IPS-NIHi11 (cell line): ENCODE results near the gene B3GNT7.
"Not testable (repeated sequence)": the region's sequence is repeated elsewhere in the genome, so short reads cannot be mapped to it uniquely, and the experiment has no call there.

Experiments used
- DNase-seq: peaks from one replicate; pipeline ENCODE4 v3.0.0; 2012; ENCODE audit warnings: mixed read lengths, low spot score

Gene B3GNT7

DNA sequence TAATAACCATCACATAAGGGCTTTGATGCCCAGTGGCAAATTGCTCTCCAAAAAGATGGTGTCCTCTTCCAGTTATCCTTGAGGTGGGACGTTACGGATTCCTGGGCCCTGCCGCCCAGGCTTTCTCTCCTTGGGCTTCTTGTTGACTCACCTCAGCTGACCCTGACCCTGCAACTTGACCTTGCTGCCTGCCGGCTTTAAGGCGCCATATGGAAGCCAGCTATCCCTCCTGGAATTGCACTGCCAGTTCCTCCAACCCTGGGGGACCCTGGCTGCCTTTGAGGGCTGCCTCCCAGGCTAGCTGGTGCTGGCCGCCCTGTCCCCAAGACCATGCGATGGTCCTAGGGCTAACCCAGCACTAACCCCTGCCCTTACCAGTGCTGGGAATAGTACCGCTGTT lies 28.3 kb upstream of the B3GNT7 start:
- DNase-seq = no peak

DNA sequence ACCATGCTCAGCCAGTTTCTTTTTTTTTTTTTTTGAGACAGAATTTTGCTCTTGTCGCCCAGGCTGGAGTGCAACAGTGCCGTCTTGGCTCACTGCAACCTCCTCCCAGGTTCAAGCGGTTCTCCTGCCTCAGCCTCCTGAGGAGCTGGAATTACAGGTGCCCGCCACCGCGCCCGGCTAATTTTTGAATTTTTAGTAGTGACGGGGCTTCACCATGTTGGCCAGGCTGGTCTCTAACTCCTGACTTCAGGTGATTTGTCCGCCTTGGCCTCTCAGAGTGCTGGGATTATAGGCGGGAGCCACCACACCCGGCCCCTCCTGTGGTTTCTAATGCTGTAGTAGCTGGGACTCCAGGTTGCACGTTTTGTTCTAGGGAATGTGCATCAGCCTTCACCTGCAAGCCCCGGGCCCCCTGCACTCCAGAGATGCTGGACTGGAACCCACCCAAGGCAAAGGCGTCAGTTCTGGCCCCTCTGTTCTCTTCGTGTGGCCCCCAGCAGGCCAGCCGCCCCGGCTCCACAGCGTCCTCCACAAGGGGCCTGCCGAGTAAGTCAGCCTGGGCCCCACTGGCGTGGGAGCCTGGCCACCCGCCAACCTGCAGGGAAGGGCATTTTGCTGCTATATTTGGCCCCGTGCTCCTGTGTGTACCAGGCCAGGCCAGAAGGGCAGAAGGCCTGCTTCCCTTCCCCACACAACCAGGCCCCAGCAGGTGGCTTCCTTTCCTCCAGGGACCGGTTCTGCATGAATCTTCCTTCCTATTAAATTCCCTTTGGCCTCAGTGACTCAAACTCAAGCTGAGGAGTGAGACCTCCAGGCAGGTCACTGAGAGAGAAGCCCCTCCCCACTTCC lies 25.7 kb upstream of the B3GNT7 start:
- peak; percentile 69 for DNase-seq

DNA sequence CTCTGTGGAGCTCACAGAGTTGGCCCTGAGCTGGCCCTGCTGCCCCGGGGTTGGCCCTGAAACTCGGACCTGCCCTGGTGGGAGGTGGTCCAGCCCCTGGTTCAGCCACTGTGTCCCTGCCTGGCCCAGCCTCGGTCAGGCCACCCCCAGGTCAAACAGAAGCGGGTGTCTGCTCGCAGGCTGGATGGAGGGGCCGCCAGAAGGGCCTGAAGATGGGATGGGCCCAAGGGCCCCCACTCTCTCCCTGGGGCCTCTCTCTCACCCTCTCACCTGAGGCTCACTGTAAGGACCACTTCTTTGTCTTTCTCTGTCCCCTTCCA lies 25.1 kb upstream of the B3GNT7 start:
- no peak for DNase-seq

DNA sequence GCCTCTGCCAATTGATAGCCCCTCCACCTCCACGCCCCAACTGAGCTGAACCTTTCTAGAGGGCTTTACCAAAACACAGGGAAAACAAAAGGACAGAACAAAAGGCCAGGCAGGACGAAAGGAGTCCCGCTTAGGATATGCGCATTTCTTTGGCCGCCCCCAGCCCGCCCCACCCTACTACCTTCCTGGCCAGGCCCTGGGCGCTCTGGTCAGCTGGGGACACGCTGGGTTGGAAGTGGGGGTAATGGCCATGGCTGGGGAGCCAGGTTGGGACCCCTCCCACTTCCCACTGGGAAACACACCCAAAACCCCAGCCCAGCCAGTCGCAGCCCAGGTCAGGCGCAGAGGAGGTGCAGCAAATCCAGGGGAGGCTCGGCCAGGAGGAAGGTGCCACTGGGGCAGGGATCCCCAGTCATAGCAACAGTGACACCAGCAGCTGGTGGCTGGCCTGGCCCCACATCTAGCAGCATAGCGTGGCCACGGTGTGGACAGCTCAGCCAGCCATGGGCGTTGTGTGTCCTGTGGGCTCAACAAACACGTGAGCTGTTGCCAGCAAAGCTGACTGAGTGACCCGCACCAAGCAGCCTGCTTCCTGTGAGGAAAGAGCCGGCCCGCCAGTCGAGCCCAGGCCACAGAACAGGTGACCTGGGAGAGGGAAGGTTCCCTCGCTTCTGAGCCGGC lies 24.6 kb upstream of the B3GNT7 start:
- peak; percentile 83 for DNase-seq

DNA sequence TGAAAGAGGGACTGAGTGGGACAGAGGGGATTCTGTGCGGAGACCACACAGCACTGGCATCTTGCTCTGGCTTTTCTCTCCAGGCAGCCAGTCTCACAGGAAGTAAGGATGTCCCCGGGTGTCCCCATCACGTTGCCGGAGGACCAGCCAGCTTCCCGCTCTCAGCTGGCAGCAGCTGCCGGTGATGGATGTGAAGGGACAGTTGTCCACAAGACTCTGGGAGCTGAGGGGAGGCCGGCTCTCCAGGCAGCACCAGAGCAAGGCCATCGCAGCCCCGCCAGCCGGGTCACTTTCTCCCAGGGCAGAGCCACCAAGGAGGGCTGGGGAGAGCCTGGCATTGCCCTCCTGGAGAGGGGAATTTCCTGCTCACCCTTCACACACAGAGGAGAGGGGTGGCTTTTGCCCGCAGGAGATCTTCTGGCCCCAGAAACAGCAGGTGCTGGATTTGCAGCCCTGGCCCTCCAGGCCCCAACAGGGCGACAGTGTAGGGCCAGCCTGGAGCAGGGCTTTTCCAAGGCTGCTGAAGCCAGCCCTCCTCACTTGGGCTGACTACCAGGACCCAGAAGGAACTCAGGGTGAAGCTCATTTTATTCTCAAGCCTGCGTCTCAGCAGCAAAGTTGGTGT lies 24.0 kb upstream of the B3GNT7 start:
- DNase-seq = no peak

DNA sequence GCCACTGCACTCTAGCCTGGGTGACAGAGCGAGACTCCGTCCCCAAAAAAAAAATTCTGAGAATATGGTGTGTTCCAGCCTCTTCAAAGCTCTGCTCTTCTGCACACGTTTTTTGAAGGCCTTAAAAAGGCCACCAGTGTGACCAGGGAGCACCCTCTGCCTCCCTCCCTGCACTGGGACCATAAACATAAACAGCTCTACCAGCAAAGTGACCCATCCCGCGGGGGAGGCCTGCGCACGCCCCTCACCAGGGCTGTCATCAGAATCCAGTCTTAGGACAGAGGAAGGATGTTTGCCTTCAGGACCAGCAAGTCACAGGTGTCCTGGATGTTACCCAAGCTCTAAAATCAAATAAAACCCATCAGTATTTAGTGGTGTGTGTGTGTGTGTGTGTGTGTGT lies 23.2 kb upstream of the B3GNT7 start:
- DNase-seq = no peak

DNA sequence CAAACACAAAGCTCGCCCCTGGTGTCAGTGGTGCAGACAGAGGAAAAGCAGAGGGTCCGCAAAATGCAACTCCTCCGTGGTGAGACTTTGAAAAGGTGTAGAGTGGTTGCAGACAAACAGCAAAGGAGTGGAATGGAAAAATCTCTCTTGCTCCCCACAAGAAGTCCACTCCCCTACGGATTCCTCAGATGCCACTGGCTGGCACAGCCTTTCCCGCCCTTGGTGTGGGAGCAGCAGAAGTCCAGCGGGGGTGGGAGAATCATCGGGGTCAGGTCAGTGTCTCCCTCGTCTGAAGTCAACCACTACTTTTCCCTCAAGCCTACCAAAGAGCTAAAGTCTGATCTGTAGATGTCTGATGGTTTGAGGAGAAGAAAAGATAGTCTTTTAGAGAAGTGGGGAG lies 22.3 kb upstream of the B3GNT7 start:
- no peak for DNase-seq

DNA sequence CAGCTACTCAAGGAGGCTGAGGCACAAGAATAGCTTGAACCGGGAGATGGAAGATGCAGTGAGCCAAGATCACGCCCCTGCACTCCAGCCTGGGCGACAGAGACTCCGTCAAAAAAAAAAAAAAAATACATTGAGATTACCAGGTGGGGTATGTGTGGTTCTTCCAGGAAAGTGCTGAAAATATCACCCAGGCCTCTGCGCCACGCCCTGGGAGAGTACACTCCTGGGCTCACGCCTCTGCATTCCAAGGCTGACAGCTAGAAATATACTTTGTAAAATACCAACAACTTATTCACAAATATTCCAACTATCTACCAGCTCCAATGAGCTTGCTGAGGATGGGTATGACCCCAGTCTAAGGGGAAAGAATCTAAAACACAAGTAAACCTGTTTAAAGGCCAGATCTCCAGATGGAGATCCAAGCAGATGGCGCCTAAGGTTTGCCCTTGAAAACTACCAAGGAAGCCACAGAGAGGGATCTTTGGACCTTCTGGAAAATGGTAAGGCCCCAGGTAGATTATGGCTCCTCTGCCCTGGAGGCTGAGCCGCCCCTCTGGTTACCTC lies 21.6 kb upstream of the B3GNT7 start:
- DNase-seq = no peak

DNA sequence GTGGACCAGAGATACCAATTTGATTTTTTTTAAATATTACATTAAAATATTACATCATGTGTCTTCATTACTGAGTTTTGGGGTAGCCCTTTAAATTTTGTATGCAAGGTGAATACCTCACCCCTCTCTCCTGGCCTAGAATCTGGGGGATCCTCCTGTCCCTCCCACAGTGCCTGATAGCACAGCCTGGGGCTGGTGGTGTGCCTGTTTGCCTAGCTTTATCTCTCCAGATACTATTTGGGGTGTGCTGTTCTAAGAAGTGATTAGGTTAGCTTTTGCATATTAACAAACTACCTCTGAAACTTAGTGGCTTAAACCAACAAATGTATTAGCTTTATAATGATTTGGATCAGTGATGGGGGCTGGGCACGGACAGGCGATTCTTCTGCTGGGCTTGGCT lies 20.7 kb upstream of the B3GNT7 start:
- no peak for DNase-seq

DNA sequence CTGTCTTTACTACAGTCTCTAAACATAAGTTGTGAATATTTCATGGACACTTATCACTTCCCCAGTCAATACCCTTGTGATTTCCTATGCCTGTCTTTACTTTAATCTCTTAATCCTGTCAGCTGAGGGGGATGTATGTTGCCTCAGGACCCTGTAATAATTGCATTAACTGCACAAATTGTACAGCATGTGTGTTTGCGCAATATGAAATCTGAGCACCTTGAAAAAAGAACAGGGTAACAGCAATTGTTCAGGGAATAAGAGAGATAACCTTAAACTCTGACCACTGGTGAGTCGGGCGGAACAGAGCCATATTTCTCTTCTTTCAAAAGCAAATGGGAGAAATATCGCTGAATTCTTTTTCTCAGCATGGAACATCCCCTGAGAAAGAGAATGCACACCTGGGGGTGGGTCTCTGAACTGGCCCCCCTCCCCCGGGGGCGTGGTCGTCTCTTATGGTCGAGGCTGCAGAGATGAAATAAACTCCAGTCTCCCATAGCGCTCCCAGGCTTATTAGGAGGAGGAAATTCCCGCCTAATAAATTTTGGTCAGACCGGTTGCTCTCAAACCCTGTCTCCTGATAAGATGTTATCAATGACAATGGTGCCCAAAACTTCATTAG lies 19.4 kb upstream of the B3GNT7 start:
- not testable (repeated sequence) for DNase-seq

DNA sequence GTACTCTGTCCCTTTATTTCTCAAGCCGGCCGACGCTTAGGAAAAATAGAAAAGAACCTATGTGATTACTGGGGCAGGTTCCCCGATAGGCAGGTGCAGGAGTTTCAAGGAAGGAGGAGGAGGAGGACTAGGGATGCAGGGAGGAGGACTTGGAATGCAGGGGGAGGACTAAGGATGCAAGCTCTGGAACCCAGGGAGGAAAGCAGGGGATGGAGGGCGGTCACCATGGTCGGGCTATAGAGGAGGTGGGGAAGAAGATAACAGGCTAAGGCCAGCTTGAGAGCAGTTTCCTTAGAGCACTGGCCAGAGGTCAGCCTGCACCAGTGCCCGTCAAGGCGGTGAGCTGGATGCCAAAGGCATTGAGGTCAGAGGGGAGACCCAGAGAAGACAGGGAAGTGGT lies 18.7 kb upstream of the B3GNT7 start:
- no peak for DNase-seq

DNA sequence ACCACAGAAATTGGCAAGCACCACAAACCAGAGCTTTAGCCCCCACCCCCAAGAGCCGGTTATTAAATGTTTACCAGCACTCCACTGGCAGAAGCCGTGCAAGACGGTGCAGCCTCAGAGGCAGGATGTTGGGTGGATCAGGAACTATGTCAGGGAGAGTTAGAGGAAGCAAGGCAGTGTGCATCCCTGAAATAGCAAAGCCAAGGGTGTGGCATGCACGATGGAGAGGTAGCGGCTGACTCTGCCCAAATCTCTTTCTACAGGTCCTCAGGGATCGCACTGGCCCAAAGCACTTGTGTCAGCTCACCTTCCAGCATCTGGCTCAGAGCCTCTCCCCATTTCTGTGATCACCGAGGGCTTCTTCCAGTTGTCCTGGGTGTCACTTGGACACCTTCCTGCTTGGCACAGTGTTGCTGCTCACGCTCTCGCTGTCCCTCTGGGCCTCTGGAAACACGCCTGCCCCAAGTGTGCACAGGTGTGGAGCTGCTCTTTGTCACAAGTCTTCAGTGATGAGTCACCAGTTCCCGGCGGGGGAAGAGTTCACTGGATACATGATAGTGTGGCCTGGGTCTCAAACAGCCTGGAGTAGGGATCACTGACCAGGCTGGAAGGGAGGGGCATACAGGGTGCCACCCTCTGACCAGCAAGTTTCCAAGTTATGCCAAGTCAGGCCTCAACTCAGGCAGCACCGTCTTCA lies 17.3 kb upstream of the B3GNT7 start:
- no peak for DNase-seq

DNA sequence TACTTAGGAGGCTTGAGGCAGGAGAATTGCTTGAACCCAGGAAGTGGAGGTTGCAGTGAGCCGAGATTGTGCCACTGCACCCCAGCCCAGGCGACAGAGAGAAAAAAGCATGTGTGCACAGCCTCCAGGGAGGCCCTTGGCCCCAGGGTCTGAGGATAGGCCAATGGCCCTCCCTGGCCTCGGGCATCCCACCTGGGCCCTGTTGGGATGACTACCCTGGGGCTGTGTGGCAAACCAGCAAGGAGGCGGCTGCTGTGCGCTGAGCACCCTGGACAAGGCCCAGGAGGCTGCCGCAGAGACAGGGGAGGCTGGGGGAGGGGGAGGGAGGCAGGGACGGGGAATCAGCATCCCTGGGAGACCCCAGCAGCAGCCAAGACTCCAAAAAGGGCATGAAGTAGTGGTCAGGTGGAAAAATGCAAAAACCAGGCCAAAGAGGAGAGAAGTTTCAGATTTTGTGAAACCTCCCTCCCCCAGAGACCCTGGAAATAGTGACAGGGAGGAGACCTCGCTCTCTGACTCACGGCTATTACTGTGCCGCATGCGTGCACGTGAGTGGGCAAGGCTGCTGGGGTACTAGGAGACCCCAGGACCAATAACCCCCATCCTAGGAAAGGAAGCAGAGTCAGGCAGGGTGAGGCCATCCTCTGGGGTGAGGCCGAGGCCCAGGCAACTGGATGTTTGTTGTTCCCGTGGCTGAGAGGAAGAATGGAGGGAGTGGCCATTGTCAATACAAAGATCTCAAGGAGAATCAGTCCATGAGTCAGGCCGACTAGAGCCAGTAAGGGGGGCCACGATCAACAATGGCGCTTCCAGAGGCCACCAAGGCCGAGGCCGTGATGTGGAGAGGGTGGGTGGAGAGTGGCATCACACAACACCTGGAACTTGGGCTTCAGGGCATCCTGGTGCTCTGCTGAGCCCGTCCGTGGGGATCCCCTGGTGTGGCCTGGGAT lies 16.0 kb upstream of the B3GNT7 start:
- no peak for DNase-seq

DNA sequence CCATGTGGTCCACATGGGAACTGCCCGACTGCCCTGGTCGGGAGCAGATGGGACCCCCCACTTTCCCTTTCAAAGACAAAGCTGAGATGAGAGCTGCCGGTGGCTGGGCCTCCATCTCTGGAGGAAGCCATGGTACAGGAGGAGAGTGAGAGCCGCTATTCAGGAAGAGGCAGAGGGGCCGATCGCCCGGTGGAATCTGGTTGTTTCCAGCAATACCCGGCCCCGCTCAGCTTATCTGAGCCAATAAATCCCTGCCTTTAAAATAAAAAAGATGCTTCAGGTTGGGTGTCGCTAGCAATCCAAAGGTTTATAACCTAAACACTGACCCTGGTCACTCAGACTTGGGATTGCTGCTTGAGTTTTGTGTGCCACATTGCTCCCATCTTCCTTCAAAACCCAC lies 15.2 kb upstream of the B3GNT7 start:
- no peak for DNase-seq

DNA sequence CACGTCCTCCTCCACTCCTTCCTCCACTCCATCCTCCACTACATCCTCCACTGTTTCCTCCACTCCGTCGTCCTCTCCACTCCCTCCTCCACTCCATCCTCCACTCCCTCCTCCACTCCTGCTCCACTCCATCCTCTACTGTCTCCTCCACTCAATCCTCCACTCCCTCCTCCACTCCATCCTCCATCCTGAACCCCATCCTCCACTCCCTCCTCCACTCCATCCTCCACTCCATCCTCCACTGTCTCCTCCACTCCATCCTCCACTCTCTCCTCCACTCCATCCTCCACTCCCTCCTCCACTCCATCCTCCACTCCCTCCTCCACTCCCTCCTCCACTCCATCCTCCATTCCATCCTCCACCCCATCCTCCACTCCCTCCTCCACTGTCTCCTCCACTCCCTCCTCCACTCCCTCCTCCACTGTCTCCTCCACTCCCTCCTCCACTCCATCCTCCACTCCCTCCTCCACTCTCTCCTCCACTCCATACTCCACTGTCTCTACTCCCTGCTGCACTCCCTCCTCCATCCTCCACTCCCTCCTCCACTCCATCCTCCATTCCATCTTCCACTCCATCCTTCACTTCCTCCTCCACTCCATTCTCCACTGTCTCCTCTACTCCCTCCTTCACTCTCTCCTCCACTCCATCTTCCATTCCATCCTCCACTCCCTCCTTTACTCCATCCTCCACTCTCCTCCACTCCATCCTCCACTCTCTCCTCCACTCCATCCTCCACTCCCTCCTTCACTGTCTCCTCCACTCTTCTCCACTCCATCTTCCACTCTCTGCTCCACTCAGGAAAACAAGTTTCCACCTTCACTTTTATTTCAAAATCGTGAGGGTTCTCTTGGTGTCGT lies 14.3 kb upstream of the B3GNT7 start:
- DNase-seq = no peak

DNA sequence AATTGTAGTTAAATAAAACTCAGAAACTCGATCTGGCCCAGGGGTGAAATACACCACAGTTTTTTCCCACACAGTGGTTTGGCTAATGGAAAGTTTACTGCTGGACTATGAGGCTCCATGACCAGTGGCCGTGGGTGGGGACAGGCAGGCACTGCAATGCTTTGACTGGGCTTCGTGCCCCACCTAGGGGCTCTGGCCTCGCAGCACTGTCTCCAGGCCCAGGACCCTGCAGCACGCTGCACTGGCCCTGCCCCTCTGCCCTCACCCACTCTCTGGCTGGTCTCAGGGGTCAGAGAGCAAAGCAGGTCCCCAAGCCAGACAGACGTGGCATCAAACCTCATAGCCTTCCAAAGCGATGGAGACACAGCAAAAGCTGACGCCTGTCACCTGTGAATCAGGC lies 13.4 kb upstream of the B3GNT7 start:
- no peak for DNase-seq

DNA sequence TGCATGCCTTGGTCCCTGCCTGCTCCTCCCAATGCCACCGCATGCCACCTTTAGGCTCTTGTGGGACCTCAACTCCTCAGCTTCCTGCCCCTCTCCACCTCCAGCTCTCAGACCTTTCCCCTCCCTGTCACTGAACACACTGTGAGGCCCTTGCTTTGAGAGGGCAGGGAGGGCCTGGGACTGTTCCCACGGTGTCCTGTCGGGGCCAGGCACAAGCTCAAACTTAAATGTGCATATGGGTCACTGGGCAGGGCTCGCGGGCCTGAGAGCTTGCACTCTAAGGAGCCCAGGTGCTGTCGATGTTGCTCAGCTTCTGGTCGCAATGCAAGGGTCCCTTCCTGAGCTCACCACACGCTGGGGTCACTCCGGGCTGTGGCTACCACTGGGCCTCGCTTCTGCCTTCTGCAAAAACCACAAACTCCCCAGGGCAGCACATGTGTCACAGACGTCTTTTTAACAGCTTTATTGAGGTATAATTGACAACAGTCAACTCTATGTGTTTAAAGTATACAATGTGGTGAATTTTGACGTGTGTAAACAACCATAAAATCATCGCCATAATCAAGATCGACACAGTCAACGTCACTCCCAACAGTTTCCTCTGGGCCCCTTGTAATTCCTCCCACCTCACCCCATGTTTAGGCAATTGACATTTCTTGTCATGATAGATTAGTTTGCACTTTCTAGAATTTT lies 11.9 kb upstream of the B3GNT7 start:
- no peak for DNase-seq

DNA sequence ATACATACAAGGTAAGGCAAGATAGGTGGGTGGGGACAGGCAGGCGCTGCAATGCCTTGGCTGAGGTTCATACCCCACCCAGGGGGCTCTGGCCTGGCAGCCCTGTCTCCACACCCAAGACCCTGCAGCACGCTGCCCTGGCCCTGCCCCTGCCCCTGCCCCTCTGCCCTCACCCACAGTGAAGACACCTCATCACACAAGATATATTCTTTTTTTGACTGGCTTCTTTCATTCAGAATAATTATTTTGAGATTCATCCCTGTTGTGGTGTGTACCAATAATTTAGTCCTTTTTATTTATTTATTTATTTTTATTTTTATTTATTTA lies 11.4 kb upstream of the B3GNT7 start:
- no peak for DNase-seq

DNA sequence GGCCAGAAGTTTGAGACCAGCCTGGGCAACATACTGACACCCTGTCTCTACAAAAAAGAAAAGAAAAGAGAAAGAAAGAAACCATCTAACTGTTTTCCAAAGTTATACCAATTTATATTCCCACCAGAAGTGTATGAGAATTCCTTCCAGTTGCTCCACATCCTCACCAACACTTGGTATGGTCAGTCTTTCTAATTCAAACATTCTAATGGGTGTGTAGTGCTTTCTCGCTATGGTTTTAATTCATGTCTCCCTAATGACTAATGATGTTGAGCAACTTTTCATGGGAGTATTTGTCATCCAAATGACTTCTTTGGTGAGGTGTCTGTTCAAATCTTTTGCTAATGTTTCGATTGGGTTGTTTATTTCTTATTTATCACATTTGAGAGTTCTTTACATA lies 10.5 kb upstream of the B3GNT7 start:
- DNase-seq = no peak
